Measurements from ENCODE around the gene IFT172.
"Not testable (repeated sequence)": the region's sequence is repeated elsewhere in the genome, so short reads cannot be mapped to it uniquely, and the experiment has no call there.

GRCh38 chr2:27538839-27539450 is 49.4 kb upstream of the IFT172 start:
- not testable (repeated sequence) for TF ChIP-seq CTCF (conservative IDR thresholded peaks at IDR 0.05; ENCODE audit: low read length); EZH2phosphoT487 (IDR thresholded peaks at IDR 0.05; ENCODE audit: borderline replicate concordance, low read depth, low read length)

All from OCI-LY7 (cell line).